HL-60 (cell line): ENCODE results near the gene CFAP73.

Source experiments
- DNase-seq, 2 experiments: peaks; one replicate each; pipeline ENCODE4 v3.0.0-alpha.2; 2010 to 2020; ENCODE audit warnings: low read depth in 1 of 2, low spot score in 1 of 2
- H3K27ac ChIP-seq: fragments of 250-450 bp; sonication (Bioruptor Pico); replicated peaks from 2 replicates; pipeline ENCODE4 v1.5.1; 2020; ENCODE audit warnings: mild to moderate bottlenecking, moderate library complexity
- H3K27me3 ChIP-seq: fragments of 250-450 bp; sonication (Bioruptor Pico); 2 replicates; pipeline ENCODE4 v1.5.1; 2021; ENCODE audit warnings: mild to moderate bottlenecking, moderate library complexity; ENCODE audit not compliant: insufficient read depth, poor library complexity, severe bottlenecking
- H3K4me3 ChIP-seq: replicated peaks from 2 replicates; pipeline ENCODE4 v1.5.1; 2011; ENCODE audit warnings: mild to moderate bottlenecking, control low read depth, low read length; ENCODE audit not compliant: insufficient read depth
- CTCF ChIP-seq: IDR thresholded peaks from one replicate; pipeline ENCODE4 v1.5.1; 2011; ENCODE audit warnings: low read length, control low read depth, inconsistent platforms; ENCODE audit not compliant: insufficient read depth
- GABPA ChIP-seq: IDR thresholded peaks from 2 replicates; pipeline ENCODE4 v1.6.1; 2012; ENCODE audit warnings: low read depth
- POLR2AphosphoS5 ChIP-seq: IDR thresholded peaks from 2 replicates; pipeline ENCODE4 v1.6.1; 2012; ENCODE audit warnings: low read depth
- REST ChIP-seq: IDR thresholded peaks from 2 replicates; pipeline ENCODE4 v1.6.1; 2012; ENCODE audit warnings: low read depth; ENCODE audit not compliant: insufficient replicate concordance
- SPI1 ChIP-seq: IDR thresholded peaks from 2 replicates; pipeline ENCODE4 v1.6.1; 2012; ENCODE audit warnings: low read depth, mild to moderate bottlenecking, borderline replicate concordance

CFAP73 gene

GRCh38 chr12:113161415-113162016, 12.0 kb downstream of the CFAP73 start:
- no peak for TF ChIP-seq POLR2AphosphoS5
- no peak for TF ChIP-seq SPI1
- no peak for TF ChIP-seq REST
- TF ChIP-seq CTCF, result no peak
- no peak for TF ChIP-seq GABPA
- Histone ChIP-seq H3K4me3 (no peak overlapping the region), H3K27ac (no peak overlapping the region), H3K27me3 (no peaks in the 10 kb centered on the region)
- peak in 1 of 2 experiments; percentile 20 for DNase-seq

GRCh38 chr12:113162102-113163029, 12.8 kb downstream of the CFAP73 start:
- TF ChIP-seq GABPA (no peak), REST (no peak), POLR2AphosphoS5 (no peak), CTCF (no peak), SPI1 (no peak)
- no peaks in the 10 kb centered on the region for H3K27me3 ChIP-seq
- no peak overlapping the region for H3K27ac ChIP-seq
- no peak for DNase-seq
- no peak overlapping the region for H3K4me3 ChIP-seq

- Histone ChIP-seq H3K27ac (no peak overlapping the region), H3K27me3 (no peaks in the 10 kb centered on the region), H3K4me3 (no peak overlapping the region)
- DNase-seq, result no peak
- TF ChIP-seq POLR2AphosphoS5, result no peak
- no peak for TF ChIP-seq GABPA
- TF ChIP-seq REST, result no peak
- no peak for TF ChIP-seq CTCF
- TF ChIP-seq SPI1, result no peak
Measured at GRCh38 chr12:113163030-113163360, 13.5 kb downstream of the CFAP73 start.
